ENCODE measurements around the gene MAPKBP1.

- TF ChIP-seq CTCF (IDR thresholded peaks at IDR 0.05) (no peak), POLR2A (IDR thresholded peaks at IDR 0.05) (no peak)
Measured at GRCh38 chr15:41849204-41849603, 74.9 kb downstream of the MAPKBP1 start.
